ENCODE measurements around the gene RELN.

Gene RELN

DNA sequence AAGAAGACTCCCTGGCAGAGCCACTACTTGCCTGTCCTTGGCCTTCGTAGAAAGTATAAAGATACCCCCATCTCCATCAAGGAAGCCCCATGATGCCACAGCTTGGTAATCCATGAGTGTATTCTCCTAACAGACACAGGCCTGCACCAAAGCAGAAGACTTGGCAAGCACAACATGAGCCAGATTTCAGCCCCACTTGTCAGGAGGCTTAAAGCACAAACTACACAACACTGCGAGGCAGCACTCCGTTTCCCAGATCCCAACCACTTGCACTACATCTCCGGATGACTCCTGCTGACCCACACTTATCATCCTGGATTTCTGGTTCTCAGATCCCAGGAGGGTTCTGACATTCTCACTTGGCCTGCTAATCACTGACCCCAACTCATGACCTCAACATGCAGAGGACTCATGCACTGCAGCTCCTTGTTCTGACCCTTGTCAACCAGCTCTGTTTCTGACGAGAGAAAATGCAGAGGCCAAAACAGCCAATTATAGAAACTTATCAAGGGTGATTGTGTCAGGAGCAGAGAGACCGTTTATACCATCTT is 100.8 kb downstream of the RELN start:
- Histone ChIP-seq H3K23ac (ENCODE audit: low read length) (no peak overlapping the region), H2BK120ac (ENCODE audit: low read depth, low read length) (no peak overlapping the region), H4K8ac (ENCODE audit: low read depth, low read length) (no peak overlapping the region), H3K4ac (ENCODE audit: low read depth, low read length) (no peak overlapping the region), H3K9ac (ENCODE audit: low read length) (no peak overlapping the region), H3K27ac (ENCODE audit: low read depth, low read length) (no peak overlapping the region), H3K4me1 (ENCODE audit: control insufficient read depth, low read depth, low read length) (no peaks in the 10 kb centered on the region), H3K56ac (ENCODE audit: low read length) (no peak overlapping the region), H2BK15ac (replicated peaks; ENCODE audit: low read depth) (no peak overlapping the region), H3K4me2 (ENCODE audit: low read length) (no peak overlapping the region), H3K79me1 (ENCODE audit: low read length) (no peaks in the 10 kb centered on the region), H3K18ac (ENCODE audit: low read length) (no peak overlapping the region), H3K79me2 (ENCODE audit: control insufficient read depth, insufficient read depth, low read length) (no peaks in the 10 kb centered on the region), H2AK5ac (ENCODE audit: low read length) (no peak overlapping the region), H3K36me3 (ENCODE audit: control insufficient read depth, insufficient read depth, low read length) (no peaks in the 10 kb centered on the region), H2BK5ac (ENCODE audit: low read length) (no peak overlapping the region), H4K5ac (ENCODE audit: low read length) (no peak overlapping the region), H3K4me3 (ENCODE audit: low read length) (no peak overlapping the region), H3K27me3 (ENCODE audit: insufficient read depth, low read length, poor library complexity) (no peaks in the 10 kb centered on the region)
- peak; percentile 18 for DNase-seq
- WGBS (ENCODE audit: extremely low coverage, insufficient coverage, low lambda C conversion rate), result no CpG with 5 or more reads among the region's 6 CpGs

DNA sequence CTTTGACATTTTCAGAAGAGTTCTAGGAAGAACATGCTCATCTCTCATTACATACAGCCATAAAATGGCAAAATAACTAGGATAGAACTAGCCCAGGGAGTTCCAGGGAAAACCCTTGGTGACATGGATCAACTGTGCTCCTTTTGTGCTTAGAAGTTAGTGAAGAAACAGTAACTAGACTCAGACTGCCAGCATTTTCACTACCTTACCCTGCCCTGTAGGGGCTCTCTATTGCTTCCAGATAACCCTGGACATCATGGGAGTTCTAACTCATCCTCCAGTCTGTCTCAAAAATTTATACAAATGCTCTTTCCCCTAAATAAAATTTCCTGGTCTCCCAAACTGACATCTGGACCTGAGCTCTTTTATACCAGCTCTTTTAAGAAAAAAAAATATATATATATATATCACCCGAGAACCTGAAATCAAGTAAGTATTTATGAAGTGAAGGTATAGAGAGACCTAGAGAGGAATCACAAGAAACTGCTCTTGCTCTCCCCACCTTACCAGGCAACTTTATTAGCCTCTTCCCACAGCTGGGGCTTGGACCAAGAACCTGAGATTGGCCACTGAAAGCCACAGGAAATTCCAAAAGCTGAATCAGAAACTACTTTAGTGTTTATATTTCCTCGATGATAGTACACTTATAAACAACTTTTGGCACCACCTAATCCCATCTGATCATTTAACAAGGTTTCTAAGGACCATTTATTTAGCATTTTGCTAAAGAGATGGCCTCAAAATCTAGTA is 101.4 kb downstream of the RELN start:
- Histone ChIP-seq H4K8ac (ENCODE audit: low read depth, low read length) (no peak overlapping the region), H3K56ac (ENCODE audit: low read length) (no peak overlapping the region), H3K27me3 (ENCODE audit: insufficient read depth, low read length, poor library complexity) (no peaks in the 10 kb centered on the region), H2BK15ac (replicated peaks; ENCODE audit: low read depth) (no peak overlapping the region), H3K27ac (ENCODE audit: low read depth, low read length) (no peak overlapping the region), H4K5ac (ENCODE audit: low read length) (no peak overlapping the region), H3K4ac (ENCODE audit: low read depth, low read length) (peak overlapping the region; percentile 16), H3K18ac (ENCODE audit: low read length) (no peak overlapping the region), H2AK5ac (ENCODE audit: low read length) (no peak overlapping the region), H3K79me1 (ENCODE audit: low read length) (no peaks in the 10 kb centered on the region), H3K4me2 (ENCODE audit: low read length) (no peak overlapping the region), H3K4me1 (ENCODE audit: control insufficient read depth, low read depth, low read length) (no peaks in the 10 kb centered on the region), H3K79me2 (ENCODE audit: control insufficient read depth, insufficient read depth, low read length) (no peaks in the 10 kb centered on the region), H2BK5ac (ENCODE audit: low read length) (no peak overlapping the region), H3K9ac (ENCODE audit: low read length) (no peak overlapping the region), H3K4me3 (ENCODE audit: low read length) (no peak overlapping the region), H3K36me3 (ENCODE audit: control insufficient read depth, insufficient read depth, low read length) (no peaks in the 10 kb centered on the region), H2BK120ac (ENCODE audit: low read depth, low read length) (no peak overlapping the region), H3K23ac (ENCODE audit: low read length) (no peak overlapping the region)
- peak; percentile 27 for DNase-seq
- WGBS (ENCODE audit: extremely low coverage, insufficient coverage, low lambda C conversion rate), result no CpG with 5 or more reads among the region's 2 CpGs

DNA sequence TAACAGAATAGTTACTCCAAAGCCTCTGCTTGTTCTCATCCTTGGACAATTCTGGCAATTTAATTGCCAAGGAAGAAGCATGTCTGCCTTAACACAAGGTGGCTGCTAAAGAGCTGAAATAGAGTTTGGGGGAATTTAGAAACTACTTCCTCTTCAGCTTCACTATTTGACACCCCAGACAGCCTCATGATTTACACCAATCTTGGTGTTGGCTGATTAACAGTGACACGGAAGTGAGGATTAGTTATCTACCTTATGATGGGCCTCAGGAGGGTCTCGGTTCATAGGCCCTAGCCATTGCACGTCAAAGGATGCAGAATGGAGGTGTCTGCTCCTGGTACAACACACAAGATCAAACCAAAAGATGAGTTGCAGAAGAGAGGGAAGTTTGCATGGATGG is 102.4 kb downstream of the RELN start:
- no peak overlapping the region for H2BK120ac ChIP-seq (ENCODE audit: low read depth, low read length)
- DNase-seq, result peak; percentile 6
- H3K36me3 ChIP-seq (ENCODE audit: control insufficient read depth, insufficient read depth, low read length), result no peaks in the 10 kb centered on the region
- no peak overlapping the region for H3K4me2 ChIP-seq (ENCODE audit: low read length)
- H3K27ac ChIP-seq (ENCODE audit: low read depth, low read length), result no peak overlapping the region
- H3K79me1 ChIP-seq (ENCODE audit: low read length), result no peaks in the 10 kb centered on the region
- H3K4me1 ChIP-seq (ENCODE audit: control insufficient read depth, low read depth, low read length), result no peaks in the 10 kb centered on the region
- H3K18ac ChIP-seq (ENCODE audit: low read length), result no peak overlapping the region
- no peak overlapping the region for H4K5ac ChIP-seq (ENCODE audit: low read length)
- no peak overlapping the region for H2BK5ac ChIP-seq (ENCODE audit: low read length)
- no peak overlapping the region for H3K4ac ChIP-seq (ENCODE audit: low read depth, low read length)
- no peaks in the 10 kb centered on the region for H3K27me3 ChIP-seq (ENCODE audit: insufficient read depth, low read length, poor library complexity)
- no peak overlapping the region for H4K8ac ChIP-seq (ENCODE audit: low read depth, low read length)
- H2BK15ac ChIP-seq (replicated peaks; ENCODE audit: low read depth), result no peak overlapping the region
- no peak overlapping the region for H2AK5ac ChIP-seq (ENCODE audit: low read length)
- no peak overlapping the region for H3K56ac ChIP-seq (ENCODE audit: low read length)
- no peak overlapping the region for H3K23ac ChIP-seq (ENCODE audit: low read length)
- no peak overlapping the region for H3K9ac ChIP-seq (ENCODE audit: low read length)
- H3K79me2 ChIP-seq (ENCODE audit: control insufficient read depth, insufficient read depth, low read length), result no peaks in the 10 kb centered on the region
- WGBS (ENCODE audit: extremely low coverage, insufficient coverage, low lambda C conversion rate), result no CpG with 5 or more reads among the region's 3 CpGs
- no peak overlapping the region for H3K4me3 ChIP-seq (ENCODE audit: low read length)

DNA sequence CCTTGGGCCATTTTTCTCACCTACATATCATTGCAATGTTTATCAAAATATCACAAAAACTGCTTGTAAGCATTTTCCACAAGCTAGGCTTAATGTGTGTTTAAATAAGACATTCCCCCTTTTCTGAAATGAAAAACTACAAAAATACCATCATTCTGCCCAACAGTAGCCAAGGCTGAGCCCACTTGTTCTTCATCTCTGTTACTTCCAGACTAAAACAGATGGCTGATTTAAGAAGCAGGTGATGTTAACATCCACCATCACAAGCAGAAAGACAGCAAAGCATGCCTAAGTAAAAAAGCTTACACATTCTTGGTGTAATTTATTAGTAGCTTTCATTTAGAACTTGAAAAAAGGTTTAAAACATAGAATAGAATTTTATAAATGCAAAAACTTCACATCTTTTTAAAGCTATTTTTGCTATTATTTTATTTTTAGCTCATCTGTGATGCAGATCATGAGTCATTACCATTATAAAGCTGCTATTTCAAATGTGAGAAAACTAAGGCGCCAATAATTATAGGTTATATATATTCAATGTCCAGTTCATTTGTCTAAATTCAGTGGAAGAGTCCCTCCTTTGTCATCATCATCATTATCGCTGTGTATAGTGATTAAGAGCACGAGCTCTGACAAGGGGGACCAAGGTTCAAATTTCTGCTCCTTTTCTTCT is 109.4 kb downstream of the RELN start:
- Histone ChIP-seq H3K9ac (ENCODE audit: low read length) (no peak overlapping the region), H4K8ac (ENCODE audit: low read depth, low read length) (no peak overlapping the region), H3K4me1 (ENCODE audit: control insufficient read depth, low read depth, low read length) (no peaks in the 10 kb centered on the region), H3K18ac (ENCODE audit: low read length) (no peak overlapping the region), H2BK120ac (ENCODE audit: low read depth, low read length) (no peak overlapping the region), H3K27me3 (ENCODE audit: insufficient read depth, low read length, poor library complexity) (no peaks in the 10 kb centered on the region), H2BK5ac (ENCODE audit: low read length) (no peak overlapping the region), H3K79me2 (ENCODE audit: control insufficient read depth, insufficient read depth, low read length) (no peaks in the 10 kb centered on the region), H3K27ac (ENCODE audit: low read depth, low read length) (no peak overlapping the region), H2BK15ac (replicated peaks; ENCODE audit: low read depth) (no peak overlapping the region), H3K4me3 (ENCODE audit: low read length) (no peak overlapping the region), H4K5ac (ENCODE audit: low read length) (no peak overlapping the region), H3K23ac (ENCODE audit: low read length) (no peak overlapping the region), H3K4ac (ENCODE audit: low read depth, low read length) (no peak overlapping the region), H2AK5ac (ENCODE audit: low read length) (no peak overlapping the region), H3K36me3 (ENCODE audit: control insufficient read depth, insufficient read depth, low read length) (no peaks in the 10 kb centered on the region), H3K4me2 (ENCODE audit: low read length) (no peak overlapping the region), H3K79me1 (ENCODE audit: low read length) (no peaks in the 10 kb centered on the region), H3K56ac (ENCODE audit: low read length) (no peak overlapping the region)
- DNase-seq, result no peak
- no CpG with 5 or more reads among the region's 3 CpGs for WGBS (ENCODE audit: extremely low coverage, insufficient coverage, low lambda C conversion rate)

DNA sequence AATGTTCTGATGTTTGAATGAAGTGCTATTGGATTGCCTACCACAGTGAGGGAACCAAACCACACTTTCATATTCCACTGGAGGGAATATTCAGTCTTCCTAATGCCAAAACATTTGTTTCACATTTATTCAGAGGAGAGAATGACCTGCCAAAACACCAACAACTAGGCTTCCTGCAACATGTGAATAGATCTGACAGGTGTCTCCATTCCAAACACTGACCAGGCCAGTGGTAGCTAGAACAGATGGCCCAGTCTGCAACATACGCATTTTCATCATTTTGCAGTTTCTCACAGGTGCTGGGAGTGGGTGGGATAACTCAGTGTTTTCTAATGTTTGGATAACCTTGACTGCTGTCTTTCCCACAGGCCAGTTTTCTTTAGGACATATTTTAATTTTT is 110.0 kb downstream of the RELN start:
- Histone ChIP-seq H2AK5ac (ENCODE audit: low read length) (no peak overlapping the region), H2BK5ac (ENCODE audit: low read length) (no peak overlapping the region), H3K36me3 (ENCODE audit: control insufficient read depth, insufficient read depth, low read length) (no peaks in the 10 kb centered on the region), H3K4me3 (ENCODE audit: low read length) (no peak overlapping the region), H3K4me1 (ENCODE audit: control insufficient read depth, low read depth, low read length) (no peaks in the 10 kb centered on the region), H3K56ac (ENCODE audit: low read length) (no peak overlapping the region), H3K23ac (ENCODE audit: low read length) (no peak overlapping the region), H2BK15ac (replicated peaks; ENCODE audit: low read depth) (no peak overlapping the region), H3K4ac (ENCODE audit: low read depth, low read length) (no peak overlapping the region), H3K9ac (ENCODE audit: low read length) (no peak overlapping the region), H4K5ac (ENCODE audit: low read length) (no peak overlapping the region), H3K79me1 (ENCODE audit: low read length) (no peaks in the 10 kb centered on the region), H3K27me3 (ENCODE audit: insufficient read depth, low read length, poor library complexity) (no peaks in the 10 kb centered on the region), H3K4me2 (ENCODE audit: low read length) (no peak overlapping the region), H4K8ac (ENCODE audit: low read depth, low read length) (no peak overlapping the region), H2BK120ac (ENCODE audit: low read depth, low read length) (no peak overlapping the region), H3K27ac (ENCODE audit: low read depth, low read length) (no peak overlapping the region), H3K18ac (ENCODE audit: low read length) (no peak overlapping the region), H3K79me2 (ENCODE audit: control insufficient read depth, insufficient read depth, low read length) (no peaks in the 10 kb centered on the region)
- no peak for DNase-seq
- WGBS (ENCODE audit: extremely low coverage, insufficient coverage, low lambda C conversion rate), result no CpG with 5 or more reads among the region's 1 CpG
